Measurements from ENCODE around the gene GRIN2A.

- TF ChIP-seq CTCF (IDR thresholded peaks at IDR 0.05; ENCODE audit: control extremely low read depth in 1 of 3, insufficient read depth in 1 of 3, low read depth in 1 of 3, low read length in 3 of 3) = no peak
- TF ChIP-seq SAP30 (IDR thresholded peaks at IDR 0.05; ENCODE audit: insufficient read depth, insufficient replicate concordance, low read length) = no peak
- no peak for TF ChIP-seq POLR2AphosphoS5 (IDR thresholded peaks at IDR 0.05; ENCODE audit: low read depth, low read length)
- no peak for TF ChIP-seq EGR1 (IDR thresholded peaks at IDR 0.05; ENCODE audit: borderline replicate concordance, low read depth, low read length)
- no peak for TF ChIP-seq CTBP2 (IDR thresholded peaks at IDR 0.05; ENCODE audit: borderline replicate concordance, insufficient read depth, insufficient read length, low read length)
- TF ChIP-seq POLR2A (IDR thresholded peaks at IDR 0.05; ENCODE audit: control extremely low read depth in 1 of 2, low read depth in 2 of 2, low read length in 2 of 2) = no peak
- no peak for TF ChIP-seq BACH1 (IDR thresholded peaks at IDR 0.05; ENCODE audit: low read length)
- TF ChIP-seq ATF3 (IDR thresholded peaks at IDR 0.05; ENCODE audit: insufficient read depth, low read depth, low read length) = no peak
- no peak for TF ChIP-seq SUZ12 (IDR thresholded peaks at IDR 0.05; ENCODE audit: low read length)
- TF ChIP-seq MAX (IDR thresholded peaks at IDR 0.05) = no peak
- no peak for TF ChIP-seq SP1 (IDR thresholded peaks at IDR 0.05; ENCODE audit: low read depth, low read length)
- no peak for TF ChIP-seq GABPA (IDR thresholded peaks at IDR 0.05; ENCODE audit: borderline replicate concordance, insufficient read depth, low read length)
- no peak for TF ChIP-seq USF2 (IDR thresholded peaks at IDR 0.05; ENCODE audit: low read length)
Observed at GRCh38 chr16:10200637-10201586, 18.7 kb upstream of the GRIN2A start.
